MM.1S (cell line): ENCODE measurements around the gene BMS1.

Experiments
- CTCF ChIP-seq: fragments of 300-600 bp; sonication (generic); IDR thresholded peaks from 2 replicates; pipeline ENCODE4 v1.5.1; 2016; ENCODE audit warnings: antibody characterized with exemption, low read length, mixed read lengths
- EZH2 ChIP-seq: fragments of 300-600 bp; sonication (generic); optimal IDR thresholded peaks from 2 replicates; pipeline ENCODE3; 2017; ENCODE audit warnings: low read depth, mild to moderate bottlenecking, antibody characterized with exemption, low read length, mixed read lengths

- TF ChIP-seq CTCF: no peak
- no peak for TF ChIP-seq EZH2
Observed at GRCh38 chr10:42875798-42876341, 93.3 kb downstream of the BMS1 start.
